IMR-90 (cell line): ENCODE data around the gene DOK6. TPM values are rescaled to one million over a fixed set of nuclear protein-coding genes. Genes with fewer than 3 reads are reported as not detected.

Experiments
- ATAC-seq: fragments of 200-7000 bp; cut with Tn5 transposase; 2 replicates; pipeline ENCODE4 v1.9.1; 2020; ENCODE audit warnings: low read depth, mild to moderate bottlenecking, moderate library complexity
- BruUV-seq: library from RNA; stranded (reverse); fragments of 400-500 nt; replicated peaks from 2 replicates; lab custom pipeline; 2021; lab: Mats Ljungman, UMichigan
- CTCF ChIA-PET: fragments of 300-600 bp; formaldehyde crosslinking; extraction: SDS; loops from one replicate; lab custom pipeline; 2021; ENCODE audit warnings: antibody characterized with exemption; lab: Yijun Ruan, JAX
- POLR2A ChIA-PET: fragments of 300-600 bp; sonication (Branson Sonifier 250); formaldehyde crosslinking; loops from one replicate; lab custom pipeline; 2022; ENCODE audit warnings: antibody characterized with exemption; ENCODE audit not compliant: unreplicated experiment; lab: Charles Lee
- DNase-seq: peaks from one replicate; pipeline ENCODE4 v3.0.0; 2013
- H2AFZ ChIP-seq: replicated peaks from 2 replicates; pipeline ENCODE3; 2013; ENCODE audit warnings: low read length, mild to moderate bottlenecking; ENCODE audit not compliant: poor library complexity
- H2AK5ac ChIP-seq: 2 replicates; pipeline ENCODE4 v1.6.1; 2013; ENCODE audit warnings: low read depth, low read length, inconsistent platforms
- H2AK9ac ChIP-seq: replicated peaks from 2 replicates; pipeline ENCODE3; 2013; ENCODE audit warnings: mild to moderate bottlenecking, low read depth, low read length, moderate library complexity; ENCODE audit not compliant: poor library complexity
- H2BK120ac ChIP-seq: 2 replicates; pipeline ENCODE4 v1.6.1; 2013; ENCODE audit warnings: low read depth, low read length, inconsistent platforms
- H2BK15ac ChIP-seq: 3 replicates; pipeline ENCODE4 v1.6.1; 2013; ENCODE audit warnings: low read depth, low read length, inconsistent platforms
- H2BK20ac ChIP-seq: 2 replicates; pipeline ENCODE4 v1.6.1; 2013; ENCODE audit warnings: low read depth, mild to moderate bottlenecking, inconsistent platforms, low read length, moderate library complexity
- H2BK5ac ChIP-seq: 2 replicates; pipeline ENCODE4 v1.6.1; 2013; ENCODE audit warnings: mild to moderate bottlenecking, low read depth, low read length, inconsistent platforms; ENCODE audit not compliant: poor library complexity, severe bottlenecking
- H3K14ac ChIP-seq: replicated peaks from 2 replicates; pipeline ENCODE4 v1.6.1; 2013; ENCODE audit warnings: low read depth, low read length, inconsistent platforms
- H3K18ac ChIP-seq: 2 replicates; pipeline ENCODE4 v1.6.1; 2013; ENCODE audit warnings: low read depth, low read length, control low read depth
- H3K23ac ChIP-seq: 2 replicates; pipeline ENCODE4 v1.6.1; 2013; ENCODE audit warnings: low read depth, low read length, inconsistent platforms
- H3K27ac ChIP-seq: 2 replicates; pipeline ENCODE4 v1.5.1; 2013; ENCODE audit warnings: mild to moderate bottlenecking, control low read depth, low read length; ENCODE audit not compliant: insufficient read depth
- H3K27me3 ChIP-seq: 2 replicates; pipeline ENCODE4 v1.6.1; 2013; ENCODE audit warnings: low read length; ENCODE audit not compliant: control insufficient read depth, insufficient read depth
- H3K36me3 ChIP-seq: 2 replicates; pipeline ENCODE4 v1.6.1; 2013; ENCODE audit warnings: low read length, mixed read lengths; ENCODE audit not compliant: control insufficient read depth, insufficient read depth
- H3K4ac ChIP-seq: 2 replicates; pipeline ENCODE4 v1.6.1; 2013; ENCODE audit warnings: low read depth, low read length, inconsistent platforms
- H3K4me1 ChIP-seq: 2 replicates; pipeline ENCODE4 v1.6.1; 2013; ENCODE audit warnings: low read length, mixed read lengths; ENCODE audit not compliant: control insufficient read depth, insufficient read depth
- H3K4me2 ChIP-seq: 2 replicates; pipeline ENCODE4 v1.6.1; 2013; ENCODE audit warnings: low read depth, mild to moderate bottlenecking, control low read depth, low read length, moderate library complexity
- H3K4me3 ChIP-seq: 2 replicates; pipeline ENCODE4 v1.5.1; 2013; ENCODE audit warnings: low read depth, mild to moderate bottlenecking, control low read depth, low read length, moderate library complexity; ENCODE audit not compliant: insufficient read depth
- H3K56ac ChIP-seq: 2 replicates; pipeline ENCODE4 v1.6.1; 2013; ENCODE audit warnings: low read length, inconsistent platforms; ENCODE audit not compliant: insufficient read depth; ENCODE audit errors: extremely low read depth
- H3K79me1 ChIP-seq, 2 experiments: 2 replicates each; pipeline ENCODE4 v1.6.1; 2013; ENCODE audit warnings: low read length in 2 of 2, inconsistent platforms in 1 of 2, low read depth in 1 of 2
- H3K9ac ChIP-seq: 2 replicates; pipeline ENCODE4 v1.6.1; 2013; ENCODE audit warnings: low read depth, low read length, control low read depth
- H3K9me1 ChIP-seq: 2 replicates; pipeline ENCODE4 v1.6.1; 2013; ENCODE audit warnings: low read length, inconsistent platforms; ENCODE audit not compliant: insufficient read depth
- H3K9me3 ChIP-seq: 2 replicates; pipeline ENCODE4 v1.6.1; 2013; ENCODE audit warnings: low read length; ENCODE audit not compliant: control insufficient read depth, insufficient read depth
- H4K20me1 ChIP-seq: 2 replicates; pipeline ENCODE4 v1.6.1; 2013; ENCODE audit warnings: low read length, inconsistent platforms; ENCODE audit not compliant: insufficient read depth
- H4K5ac ChIP-seq: 2 replicates; pipeline ENCODE4 v1.6.1; 2013; ENCODE audit warnings: mild to moderate bottlenecking, low read depth, low read length, control low read depth
- H4K8ac ChIP-seq, 2 experiments: 2 replicates each; pipeline ENCODE4 v1.6.1; 2013; ENCODE audit warnings: low read depth in 2 of 2, low read length in 2 of 2, control low read depth in 1 of 2, inconsistent platforms in 1 of 2
- H4K91ac ChIP-seq: 2 replicates; pipeline ENCODE4 v1.6.1; 2013; ENCODE audit warnings: low read depth, low read length, inconsistent platforms; ENCODE audit not compliant: insufficient read depth
- ELK1 ChIP-seq: fragments of 150-350 bp; IDR thresholded peaks from 2 replicates; pipeline ENCODE4 v1.6.1; 2016; ENCODE audit warnings: low read depth, mild to moderate bottlenecking, low read length, moderate library complexity, borderline replicate concordance
- MXI1 ChIP-seq: IDR thresholded peaks from 2 replicates; pipeline ENCODE4 v1.6.1; 2012; ENCODE audit warnings: low read depth, mild to moderate bottlenecking, low read length, moderate library complexity, borderline replicate concordance
- USF2 ChIP-seq: fragments of 150-350 bp; IDR thresholded peaks from 2 replicates; pipeline ENCODE4 v1.6.1; 2017; ENCODE audit warnings: mild to moderate bottlenecking, antibody characterized with exemption, low read length, low read depth
- WGBS, 2 experiments: methylation state at CpG; one replicate each; pipeline versions ENCODE4 v1.1.5 to v1.1.7; 2013; ENCODE audit warnings: missing lambda C conversion rate in 2 of 2; ENCODE audit not compliant: insufficient read length in 1 of 2; ENCODE audit errors: extremely low coverage in 2 of 2; 5-methylcytosine and 5-hydroxymethylcytosine counted together
- dilution Hi-C: fragments of 300-500 bp; cut with HindIII; formaldehyde crosslinking; loops from one replicate; pipeline ENCODE4 v1.14.3; 2018; ENCODE audit warnings: low sequenced_read_pairs; ENCODE audit not compliant: unreplicated experiment
- in situ Hi-C: fragments of 300-500 bp; cut with MboI; formaldehyde crosslinking; loops from 3 replicates; pipeline ENCODE4 v1.14.3; 2019; ENCODE audit warnings: low sequenced_read_pairs, inconsistent platforms, mixed read lengths
- intact Hi-C: fragments of 100-400 bp; cut with micrococcal nuclease; formaldehyde crosslinking; loops from 2 replicates; pipeline ENCODE4 v1.10.0; 2022
- polyA plus RNA-seq, 3 experiments: library from polyadenylated mRNA; depleted of rRNA; stranded (reverse); fragments of >200 nt; gene quantifications; 2 replicates each; pipeline ENCODE4 v1.2.3, GENCODE V29; 2012; ENCODE audit warnings: low replicate concordance in 1 of 3
- total RNA-seq: library from RNA; depleted of rRNA; stranded (reverse); fragments of >200 nt; gene quantifications from 2 replicates; pipeline ENCODE4 v1.2.3, GENCODE V29; 2012

Gene DOK6
- total and polyA plus RNA-seq, 2 of the 4 experiments (the other 2 are of a cell fraction): 1.9 to 2.7 TPM

- no peak for ATAC-seq
- DNase-seq: no peak
- WGBS, 2 experiments: 100% methylated on average over 1 of the region's 1 CpG; no CpG with 5 or more reads in 1 of the 2 experiments
- Histone ChIP-seq H3K18ac (no peak overlapping the region), H2AFZ (no peak overlapping the region), H3K9me3 (no peaks in the 10 kb centered on the region), H2BK20ac (no peak overlapping the region; the same call in 1 of the 2 replicates), H3K36me3 (no peaks in the 10 kb centered on the region), H2BK5ac (no peak overlapping the region), H3K23ac (no peak overlapping the region), H2BK120ac (no peak overlapping the region), H2BK15ac (no peak overlapping the region), H4K91ac (no peak overlapping the region), H3K4me3 (no peak overlapping the region), H3K4me1 (peaks cover 7% of the 10 kb centered on the region; the same call in 1 of the 2 replicates), H4K5ac (no peak overlapping the region; the same call in 1 of the 2 replicates), H3K4me2 (no peak overlapping the region), H4K8ac (no peak overlapping the region), H3K27me3 (no peaks in the 10 kb centered on the region), H3K56ac (no peak overlapping the region), H2AK9ac (no peak overlapping the region), H3K79me1 (no peaks in the 10 kb centered on the region), H3K27ac (no peak overlapping the region), H3K14ac (no peak overlapping the region), H3K9me1 (no peaks in the 10 kb centered on the region), H2AK5ac (no peak overlapping the region), H3K4ac (no peak overlapping the region), H3K9ac (no peak overlapping the region), H4K20me1 (no peaks in the 10 kb centered on the region)
- ChIA-PET POLR2A (no interaction called here), CTCF (no interaction called here)
- no peak for TF ChIP-seq USF2
- TF ChIP-seq ELK1: no peak
- no peak for TF ChIP-seq MXI1
- in situ Hi-C loops (no loop called here), dilution Hi-C loops (no loop called here), intact Hi-C loops (loop anchor here (10.0 kb wide), 2 partner anchors 288 to 942 kb away; no protein-coding TSS in a partner anchor)
- BruUV-seq: no TSS peak
Measured at GRCh38 chr18:69786427-69786826, 385.7 kb downstream of the DOK6 start.
